A549 (cell line): ENCODE data around the gene MR1. TPM values are rescaled to one million over a fixed set of nuclear protein-coding genes. Genes with fewer than 3 reads are reported as not detected.

Experiments
- ATAC-seq, 2 experiments: fragments of 200-7000 bp in 1 of 2; fragments of >200 bp in 1 of 2; cut with Nextera tagmentation in 1 of 2; cut with Tn5 transposase in 1 of 2; 3 replicates each; pipeline versions ENCODE4 v1.8.0 to v1.9.1; 2018 to 2020; ENCODE audit warnings: mild to moderate bottlenecking in 1 of 2, moderate library complexity in 1 of 2
- CTCF ChIA-PET: fragments of 300-600 bp; sonication (Branson Sonifier 250); formaldehyde crosslinking; extraction: SDS; loops from one replicate; lab custom pipeline; 2021; ENCODE audit warnings: antibody characterized with exemption, inconsistent platforms; lab: Yijun Ruan, JAX
- POLR2A ChIA-PET: fragments of 350-600 bp; formaldehyde crosslinking; extraction: SDS; loops from one replicate; lab custom pipeline; 2021; ENCODE audit warnings: antibody characterized with exemption, inconsistent platforms; lab: Yijun Ruan, JAX
- DNase-seq, 2 experiments: peaks; one replicate each; pipeline versions ENCODE4 v3.0.0 to v3.0.0-alpha.2; 2011 to 2016; ENCODE audit warnings: low read depth in 1 of 2, low spot score in 1 of 2
- FAIRE-seq: peaks from 2 replicates; lab custom pipeline; 2011; peaks lifted over from hg19 to GRCh38; lab: Jason Lieb, UNC
- H3K27ac ChIP-seq, 2 experiments: fragments of >200 bp; sonication (Bioruptor Twin); formaldehyde crosslinking; 3 replicates each; pipeline ENCODE4 v1.5.1; 2016 to 2017
- H3K4me1 ChIP-seq: fragments of >200 bp; sonication (Bioruptor Twin); formaldehyde crosslinking; 3 replicates; pipeline ENCODE4 v1.6.1; 2016
- H3K4me2 ChIP-seq: fragments of >200 bp; sonication (Bioruptor Twin); formaldehyde crosslinking; 3 replicates; pipeline ENCODE4 v1.6.1; 2016
- H3K4me3 ChIP-seq: fragments of >200 bp; sonication (Bioruptor Twin); formaldehyde crosslinking; 3 replicates; pipeline ENCODE4 v1.5.1; 2016
- H3K9me3 ChIP-seq: fragments of >200 bp; sonication (Bioruptor Twin); formaldehyde crosslinking; 3 replicates; pipeline ENCODE4 v1.6.1; 2016
- CBX2 ChIP-seq: fragments of 200-600 bp; sonication (generic); IDR thresholded peaks from 2 replicates; pipeline ENCODE4 v1.6.1; 2016; ENCODE audit warnings: low read depth, mild to moderate bottlenecking, borderline replicate concordance
- CBX8 ChIP-seq: fragments of 200-600 bp; sonication (generic); IDR thresholded peaks from 2 replicates; pipeline ENCODE4 v1.6.1; 2016
- EHF ChIP-seq: fragments of 250-450 bp; sonication (Bioruptor Pico); IDR thresholded peaks from 2 replicates; pipeline ENCODE4 v1.5.0; 2020; ENCODE audit warnings: mild to moderate bottlenecking
- FOSB ChIP-seq: fragments of 250-450 bp; sonication (Bioruptor Pico); IDR thresholded peaks from 2 replicates; pipeline ENCODE4 v1.5.0; 2020; ENCODE audit warnings: mild to moderate bottlenecking, moderate library complexity
- FOSL2 ChIP-seq, 2 experiments: fragments of 450-650 bp in 1 of 2; fragments of >200 bp in 1 of 2; sonication (Bioruptor Twin) in 1 of 2; formaldehyde crosslinking; IDR thresholded peaks; 2 replicates each; pipeline versions ENCODE4 v1.5.0 to v1.6.1; 2016 to 2020; ENCODE audit warnings: mild to moderate bottlenecking in 1 of 2, moderate library complexity in 1 of 2
- FOXS1 ChIP-seq: fragments of 250-450 bp; sonication (Bioruptor Pico); IDR thresholded peaks from 2 replicates; pipeline ENCODE4 v1.5.0; 2020; ENCODE audit warnings: mild to moderate bottlenecking, moderate library complexity
- HOXA7 ChIP-seq: fragments of 250-450 bp; sonication (Bioruptor Pico); IDR thresholded peaks from 2 replicates; pipeline ENCODE4 v1.5.0; 2020; ENCODE audit warnings: mild to moderate bottlenecking, moderate library complexity
- KDM1A ChIP-seq: fragments of 200-600 bp; sonication (generic); IDR thresholded peaks from 2 replicates; pipeline ENCODE4 v1.6.1; 2016; ENCODE audit warnings: low read depth, mild to moderate bottlenecking
- NFE2L2 ChIP-seq: fragments of 150-350 bp; conservative IDR thresholded peaks from 2 replicates; pipeline ENCODE4 v1.6.1; 2014; ENCODE audit warnings: low read length
- NPAS2 ChIP-seq: fragments of 250-450 bp; sonication (Bioruptor Pico); IDR thresholded peaks from 2 replicates; pipeline ENCODE4 v1.8.0; 2022; ENCODE audit warnings: mild to moderate bottlenecking, moderate library complexity, borderline replicate concordance
- NR3C1 ChIP-seq: fragments of >200 bp; sonication (Bioruptor Twin); formaldehyde crosslinking; IDR thresholded peaks from 3 replicates; pipeline ENCODE4 v1.6.1; 2017
- POLR2A ChIP-seq: IDR thresholded peaks from 2 replicates; pipeline ENCODE4 v1.6.1; 2012; ENCODE audit warnings: mild to moderate bottlenecking, low read length
- POLR2AphosphoS2 ChIP-seq: conservative IDR thresholded peaks from 2 replicates; pipeline ENCODE4 v1.6.1; 2012; ENCODE audit warnings: low read length, improper control_type of control experiment, inconsistent platforms
- RARB ChIP-seq: fragments of 250-450 bp; sonication (Bioruptor Pico); IDR thresholded peaks from 2 replicates; pipeline ENCODE4 v1.8.0; 2021; ENCODE audit warnings: mild to moderate bottlenecking, moderate library complexity
- RCOR1 ChIP-seq: fragments of 150-350 bp; IDR thresholded peaks from 2 replicates; pipeline ENCODE4 v1.6.1; 2014; ENCODE audit warnings: antibody characterized with exemption, low read length, low read depth
- TFCP2L1 ChIP-seq: fragments of 250-450 bp; sonication (Bioruptor Pico); IDR thresholded peaks from 2 replicates; pipeline ENCODE4 v1.5.0; 2021; ENCODE audit warnings: mild to moderate bottlenecking
- TP53 ChIP-seq: fragments of 250-450 bp; sonication (Bioruptor Pico); IDR thresholded peaks from 2 replicates; pipeline ENCODE4 v1.5.0; 2021; ENCODE audit warnings: mild to moderate bottlenecking, moderate library complexity
- ZSCAN20 ChIP-seq: fragments of 250-450 bp; sonication (Bioruptor Pico); IDR thresholded peaks from 2 replicates; pipeline ENCODE4 v1.8.0; 2022; ENCODE audit warnings: mild to moderate bottlenecking, moderate library complexity
- WGBS: methylation state at CpG from one replicate; pipeline ENCODE4 v1.1.6; 2017; ENCODE audit errors: missing lambda C conversion rate; 5-methylcytosine and 5-hydroxymethylcytosine counted together
- polyA plus RNA-seq, 4 experiments: library from polyadenylated mRNA; depleted of rRNA in 3 of 4; stranded (reverse); fragments of >200 nt; fragmentation: RNase III in 1 of 4; extraction: RNeasy Plus Mini Kit Qiagen cat#74134 plus additional on column Dnase treatment in 1 of 4; gene quantifications; 2 replicates in 3 of 4; 3 replicates in 1 of 4; pipeline ENCODE4 v1.2.3, GENCODE V29; 2011 to 2017
- TF ChIP-seq, protein P1 (sequence below): fragments of 150-350 bp; IDR thresholded peaks from 2 replicates; pipeline ENCODE4 v1.6.1; 2014; ENCODE audit warnings: low read depth, mild to moderate bottlenecking, low read length
- TF ChIP-seq, protein P2 (sequence below): IDR thresholded peaks from 2 replicates; pipeline ENCODE4 v1.6.1; 2012

MR1 gene
- polyA plus RNA-seq, 2 of the 4 experiments (the other 2 are of a cell fraction): 8.3 to 17.2 TPM

DNA sequence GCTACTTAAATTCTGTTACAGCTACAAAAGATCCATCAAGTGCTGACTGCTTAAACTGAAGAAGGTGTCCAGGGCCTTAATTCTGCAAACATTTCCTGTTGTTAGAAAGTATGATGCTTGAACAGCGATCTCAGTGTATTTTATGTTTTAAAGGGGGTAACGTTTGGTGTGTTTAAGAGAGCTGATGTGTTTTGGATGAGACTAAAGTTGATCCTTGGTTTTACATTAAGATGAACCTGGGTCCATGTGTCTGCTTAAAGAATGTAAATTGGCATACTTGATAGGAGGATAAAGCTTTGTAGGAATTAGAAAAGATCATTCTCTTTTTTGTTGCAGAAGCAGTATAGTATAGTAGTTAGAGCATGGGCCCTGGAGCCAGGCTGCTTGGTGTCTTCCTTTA, 58.3 kb downstream of the MR1 start:
- ATAC-seq (no peak), FAIRE-seq (no peak), DNase-seq (no peak)
- Histone ChIP-seq H3K4me2 (peak overlapping the region; percentile 96), H3K4me3 (peak overlapping the region; percentile 91), H3K27ac (peak overlapping the region in 1 of 2 experiments; percentile 32; a peak in 1 of 6 replicates), H3K4me1 (peaks cover 66% of the 10 kb centered on the region), H3K9me3 (no peaks in the 10 kb centered on the region)
- ChIA-PET CTCF (interaction anchor here (0.8 to 48.3 kb wide), 8 partner anchors 12 to 211 kb away, joined by 3 to 774 read pairs (median 7); no protein-coding TSS in a partner anchor), POLR2A (interaction anchor here (0.6 to 1.9 kb wide), 7 partner anchors 12 to 70 kb away, joined by 3 to 12 read pairs (median 5); no protein-coding TSS in a partner anchor)
- WGBS: 57% methylated on average over 2 of the region's 2 CpGs
- no peak for TF ChIP-seq CBX8
- TF ChIP-seq RARB: no peak
- no peak for TF ChIP-seq CBX2
- no peak for TF ChIP-seq TFCP2L1 (CRISPR knock-in tag)
- TF ChIP-seq FOSB (CRISPR knock-in tag): peak; percentile 31; the same call in 1 of the 2 replicates
- TF ChIP-seq FOXS1: no peak

DNA sequence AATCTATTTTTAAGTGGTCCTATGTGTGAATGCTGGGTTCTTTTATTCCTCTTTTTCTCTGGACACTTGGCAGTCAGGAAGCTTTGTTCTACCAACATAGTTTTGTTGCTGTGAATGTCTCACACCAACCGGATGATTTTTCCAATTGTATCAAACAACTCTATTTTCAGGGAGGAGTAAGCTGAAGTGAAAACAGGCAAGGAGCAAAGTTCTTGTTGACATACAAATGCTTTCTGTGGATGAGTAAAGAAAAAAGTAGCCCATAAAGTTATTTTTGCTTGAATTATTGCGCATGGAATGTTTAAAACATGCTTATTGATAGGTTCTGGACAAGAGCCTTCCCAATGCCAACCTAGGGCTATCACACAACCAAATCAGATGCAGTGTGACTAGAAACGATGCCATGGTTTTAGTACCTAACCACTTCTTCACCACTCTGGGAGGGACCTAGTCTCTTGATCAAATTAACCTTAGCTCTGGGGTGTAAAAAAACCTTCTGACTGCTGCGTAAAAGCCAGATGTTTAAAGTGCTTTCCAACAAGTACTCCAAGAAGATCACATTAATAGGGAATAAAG, 59.2 kb downstream of the MR1 start:
- no peak for TF ChIP-seq POLR2A
- TF ChIP-seq FOSL2 (IDR thresholded peaks at IDR 0.05): no peak
- peak; percentile 3; the same call in 1 of the 2 replicates for TF ChIP-seq FOSL2 (CRISPR knock-in tag; IDR thresholded peaks at IDR 0.05)
- no peak for TF ChIP-seq RARB
- TF ChIP-seq TFCP2L1 (CRISPR knock-in tag): no peak
- TF ChIP-seq HOXA7 (CRISPR knock-in tag): peak; percentile 55; the same call in 1 of the 2 replicates
- TF ChIP-seq POLR2AphosphoS2: 0 out of 2 replicates have a peak, but pooled peaks have one; percentile 56
- WGBS: 53% methylated on average over 4 of the region's 4 CpGs
- Histone ChIP-seq H3K9me3 (no peaks in the 10 kb centered on the region), H3K27ac (peak overlapping the region in 1 of 2 experiments; percentile 11; a peak in 1 of 6 replicates), H3K4me1 (peaks cover 63% of the 10 kb centered on the region), H3K4me3 (peak overlapping the region; percentile 91), H3K4me2 (peak overlapping the region; percentile 96)
- ChIA-PET CTCF (interaction anchor here (0.9 to 48.3 kb wide), 6 partner anchors 11 to 211 kb away, joined by 3 to 774 read pairs (median 8); no protein-coding TSS in a partner anchor), POLR2A (interaction anchor here (1.0 to 1.9 kb wide), 4 partner anchors 11 to 50 kb away, joined by 3 to 12 read pairs (median 4); no protein-coding TSS in a partner anchor)
- FAIRE-seq (no peak), DNase-seq (no peak), ATAC-seq (no peak)

DNA sequence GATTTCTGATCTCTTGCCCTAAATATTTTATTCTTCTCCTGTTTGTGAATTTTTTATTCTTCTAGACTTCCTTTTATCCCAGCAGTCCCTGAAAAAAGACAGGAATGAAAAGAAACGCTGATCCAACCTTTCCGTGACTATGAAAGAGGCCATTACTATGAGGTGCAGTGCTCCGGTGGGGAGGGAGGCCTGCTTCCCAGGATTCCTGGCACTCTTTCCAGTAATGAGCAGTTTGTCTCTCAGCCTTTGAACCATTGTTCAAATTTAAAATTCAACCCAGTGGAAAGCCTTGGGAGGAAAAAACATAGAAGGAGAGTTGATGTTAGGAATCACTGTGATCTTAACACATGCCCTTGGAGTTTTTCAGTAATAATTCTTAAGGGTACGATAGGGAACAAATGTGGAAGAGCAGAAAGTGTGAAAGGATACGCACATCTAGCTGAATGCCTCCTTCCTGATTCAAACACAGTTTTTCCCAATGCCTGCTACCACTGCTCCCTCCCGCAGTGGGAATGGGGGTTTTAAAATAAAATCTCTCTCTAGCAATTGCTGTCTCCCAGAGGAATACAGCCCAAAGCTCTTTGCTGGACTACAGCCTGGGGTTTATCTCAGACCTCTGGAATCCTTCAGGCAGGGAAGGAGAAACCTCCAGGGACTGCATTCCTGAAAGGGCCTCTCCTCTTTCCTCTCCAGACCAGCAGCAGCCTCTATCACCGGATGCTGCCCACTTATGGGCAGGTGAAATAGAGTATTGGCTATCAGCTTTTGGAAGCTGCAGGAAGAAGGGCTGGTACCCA, 60.8 kb downstream of the MR1 start:
- H3K4me1 ChIP-seq: peaks cover 72% of the 10 kb centered on the region
- H3K4me2 ChIP-seq: peak overlapping the region; percentile 96; the same call in 1 of the 3 replicates
- DNase-seq (no peak), ATAC-seq (peak; percentile 6 to 15; a peak in 4 of 6 replicates), FAIRE-seq (no peak)
- TF ChIP-seq HOXA7 (CRISPR knock-in tag) (peak; percentile 57; the same call in 1 of the 2 replicates), KDM1A (no peak), NR3C1 (no peak)
- POLR2A ChIA-PET: interaction anchor here (0.8 to 1.9 kb wide), 2 partner anchors 10 to 47 kb away, joined by 3 to 7 read pairs; no protein-coding TSS in a partner anchor
- CTCF ChIA-PET: interaction anchor here (2.7 to 48.3 kb wide), 3 partner anchors 9 to 72 kb away, joined by 9 to 774 read pairs (median 49); no protein-coding TSS in a partner anchor
- no peak overlapping the region for H3K4me3 ChIP-seq
- 80% methylated on average over 7 of the region's 7 CpGs for WGBS
- peak overlapping the region in 1 of 2 experiments; percentile 43; a peak in 3 of 6 replicates for H3K27ac ChIP-seq
- H3K9me3 ChIP-seq: no peaks in the 10 kb centered on the region

DNA sequence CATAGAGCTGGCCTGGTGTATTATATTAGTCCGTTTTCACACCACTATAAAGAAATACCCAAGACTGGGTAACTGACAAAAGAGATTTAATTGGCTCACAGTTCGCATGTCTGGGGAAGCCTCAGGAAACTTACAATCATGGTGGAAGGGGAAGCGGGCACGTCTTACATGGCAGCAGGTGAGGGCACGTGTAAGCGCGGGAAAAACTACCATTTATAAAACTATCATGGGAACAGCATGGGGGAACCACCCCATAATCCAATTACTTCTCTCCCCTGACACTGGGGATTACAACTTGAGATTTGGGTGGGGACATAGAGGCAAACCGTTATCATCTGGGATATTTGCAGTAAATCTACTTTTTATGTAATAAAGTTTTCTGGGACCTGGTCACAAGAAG, 61.5 kb downstream of the MR1 start:
- H3K4me1 ChIP-seq: peaks cover 78% of the 10 kb centered on the region
- no peak for FAIRE-seq
- H3K4me3 ChIP-seq: no peak overlapping the region
- no peaks in the 10 kb centered on the region for H3K9me3 ChIP-seq
- no peak for DNase-seq
- WGBS: 91% methylated on average over 8 of the region's 8 CpGs
- ATAC-seq: no peak
- H3K4me2 ChIP-seq: no peak overlapping the region
- ChIA-PET CTCF (interaction anchor here (1.4 to 48.3 kb wide), 3 partner anchors 9 to 43 kb away, joined by 3 to 774 read pairs (median 49); no protein-coding TSS in a partner anchor), POLR2A (interaction anchor here (1.9 kb wide), 1 partner anchor 10 kb away, joined by 7 read pairs; no protein-coding TSS in a partner anchor)
- no peak for TF ChIP-seq NFE2L2
- no peak for TF ChIP-seq RCOR1
- TF ChIP-seq EHF: no peak
- TF ChIP-seq POLR2A: no peak
- no peak for TF ChIP-seq ZSCAN20
- TF ChIP-seq NPAS2 (CRISPR knock-in tag): no peak
- TF ChIP-seq, protein P1, sequence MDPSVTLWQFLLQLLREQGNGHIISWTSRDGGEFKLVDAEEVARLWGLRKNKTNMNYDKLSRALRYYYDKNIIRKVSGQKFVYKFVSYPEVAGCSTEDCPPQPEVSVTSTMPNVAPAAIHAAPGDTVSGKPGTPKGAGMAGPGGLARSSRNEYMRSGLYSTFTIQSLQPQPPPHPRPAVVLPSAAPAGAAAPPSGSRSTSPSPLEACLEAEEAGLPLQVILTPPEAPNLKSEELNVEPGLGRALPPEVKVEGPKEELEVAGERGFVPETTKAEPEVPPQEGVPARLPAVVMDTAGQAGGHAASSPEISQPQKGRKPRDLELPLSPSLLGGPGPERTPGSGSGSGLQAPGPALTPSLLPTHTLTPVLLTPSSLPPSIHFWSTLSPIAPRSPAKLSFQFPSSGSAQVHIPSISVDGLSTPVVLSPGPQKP: no peak
- TF ChIP-seq, protein P2, sequence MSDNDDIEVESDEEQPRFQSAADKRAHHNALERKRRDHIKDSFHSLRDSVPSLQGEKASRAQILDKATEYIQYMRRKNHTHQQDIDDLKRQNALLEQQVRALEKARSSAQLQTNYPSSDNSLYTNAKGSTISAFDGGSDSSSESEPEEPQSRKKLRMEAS: no peak
- no peak for TF ChIP-seq TP53 (CRISPR knock-in tag)
- peak overlapping the region in 1 of 2 experiments; percentile 38; a peak in 3 of 6 replicates for H3K27ac ChIP-seq
